ENCODE measurements around the gene WARS2.
"Not testable (repeated sequence)": the region's sequence is repeated elsewhere in the genome, so short reads cannot be mapped to it uniquely, and the experiment has no call there.

The WARS2 gene

GRCh38 chr1:119140177-119141019 lies at the start of gene WARS2:
Gene WARS2, minus strand, starts transcription at chr1:119140653. Its CDS starts 9 bp downstream, at chr1:119140644.
- Mint-ChIP-seq H3K4me1 (ENCODE audit: low read depth) (peaks cover 27% of the 10 kb centered on the region), H3K27me3 (ENCODE audit: low read depth) (no peaks in the 10 kb centered on the region), H3K9me3 (no peaks in the 10 kb centered on the region), H3K36me3 (ENCODE audit: low read depth) (peaks cover 8% of the 10 kb centered on the region), H3K27ac (no peak within 1 kb of the TSS), H3K4me3 (no peak within 1 kb of the TSS)

- peaks cover 8% of the 10 kb centered on the region for H3K9me3 Mint-ChIP-seq
- H3K27me3 Mint-ChIP-seq (ENCODE audit: low read depth): no peaks in the 10 kb centered on the region
- no peak overlapping the region for H3K4me3 Mint-ChIP-seq
- H3K27ac Mint-ChIP-seq: no peak overlapping the region
- peaks cover 8% of the 10 kb centered on the region for H3K36me3 Mint-ChIP-seq (ENCODE audit: low read depth)
- peaks cover 2% of the 10 kb centered on the region for H3K4me1 Mint-ChIP-seq (ENCODE audit: low read depth)
Observed at GRCh38 chr1:119188926-119189325, 48.5 kb upstream of the WARS2 start.

GRCh38 chr1:119187416-119187815 lies 47.0 kb upstream of the WARS2 start:
- Mint-ChIP-seq H3K4me3 (no peak overlapping the region), H3K36me3 (ENCODE audit: low read depth) (peaks cover 8% of the 10 kb centered on the region), H3K9me3 (peaks cover 8% of the 10 kb centered on the region), H3K27ac (no peak overlapping the region), H3K4me1 (ENCODE audit: low read depth) (peaks cover 2% of the 10 kb centered on the region), H3K27me3 (ENCODE audit: low read depth) (no peaks in the 10 kb centered on the region)

GRCh38 chr1:119186471-119186870 lies 46.0 kb upstream of the WARS2 start:
- H3K9me3 Mint-ChIP-seq: peaks cover 8% of the 10 kb centered on the region
- H3K27ac Mint-ChIP-seq: no peak overlapping the region
- H3K4me1 Mint-ChIP-seq (ENCODE audit: low read depth): no peaks in the 10 kb centered on the region
- H3K27me3 Mint-ChIP-seq (ENCODE audit: low read depth): no peaks in the 10 kb centered on the region
- no peak overlapping the region for H3K4me3 Mint-ChIP-seq
- H3K36me3 Mint-ChIP-seq (ENCODE audit: low read depth): peaks cover 8% of the 10 kb centered on the region

- Mint-ChIP-seq H3K27ac (no peak overlapping the region), H3K9me3 (peaks cover 8% of the 10 kb centered on the region), H3K27me3 (ENCODE audit: low read depth) (no peaks in the 10 kb centered on the region), H3K4me1 (ENCODE audit: low read depth) (no peaks in the 10 kb centered on the region), H3K4me3 (no peak overlapping the region), H3K36me3 (ENCODE audit: low read depth) (peaks cover 10% of the 10 kb centered on the region)
Observed at GRCh38 chr1:119184972-119185371, 44.5 kb upstream of the WARS2 start.

GRCh38 chr1:119181218-119181617 lies 40.8 kb upstream of the WARS2 start:
- Mint-ChIP-seq H3K27ac (no peak overlapping the region), H3K4me3 (no peak overlapping the region), H3K9me3 (peaks cover 8% of the 10 kb centered on the region), H3K36me3 (ENCODE audit: low read depth) (peaks cover 12% of the 10 kb centered on the region), H3K27me3 (ENCODE audit: low read depth) (no peaks in the 10 kb centered on the region), H3K4me1 (ENCODE audit: low read depth) (no peaks in the 10 kb centered on the region)

GRCh38 chr1:119179051-119179450 lies 38.6 kb upstream of the WARS2 start:
- Mint-ChIP-seq H3K27me3 (ENCODE audit: low read depth) (no peaks in the 10 kb centered on the region), H3K4me3 (no peak overlapping the region), H3K4me1 (ENCODE audit: low read depth) (no peaks in the 10 kb centered on the region), H3K36me3 (ENCODE audit: low read depth) (peaks cover 15% of the 10 kb centered on the region), H3K9me3 (peaks cover 8% of the 10 kb centered on the region), H3K27ac (no peak overlapping the region)

GRCh38 chr1:119172927-119173326 lies 32.5 kb upstream of the WARS2 start:
- not testable (repeated sequence) for H3K4me3 Mint-ChIP-seq; H3K27me3 Mint-ChIP-seq (ENCODE audit: low read depth); H3K9me3 Mint-ChIP-seq; H3K27ac Mint-ChIP-seq; H3K4me1 Mint-ChIP-seq (ENCODE audit: low read depth)
- peaks cover 21% of the 10 kb centered on the region for H3K36me3 Mint-ChIP-seq (ENCODE audit: low read depth)

- not testable (repeated sequence) for H3K27me3 Mint-ChIP-seq (ENCODE audit: low read depth); H3K4me3 Mint-ChIP-seq; H3K9me3 Mint-ChIP-seq; H3K4me1 Mint-ChIP-seq (ENCODE audit: low read depth); H3K27ac Mint-ChIP-seq
- H3K36me3 Mint-ChIP-seq (ENCODE audit: low read depth): peaks cover 19% of the 10 kb centered on the region
Observed at GRCh38 chr1:119171381-119172010, 31.0 kb upstream of the WARS2 start.

- Mint-ChIP-seq H3K4me1 (ENCODE audit: low read depth) (no peaks in the 10 kb centered on the region), H3K9me3 (no peaks in the 10 kb centered on the region), H3K4me3 (no peak overlapping the region)
Observed at GRCh38 chr1:119163396-119163795, 22.9 kb upstream of the WARS2 start.

GRCh38 chr1:119160866-119161265 lies 20.4 kb upstream of the WARS2 start:
- Mint-ChIP-seq H3K9me3 (peaks cover 2% of the 10 kb centered on the region), H3K4me3 (no peak overlapping the region), H3K36me3 (ENCODE audit: low read depth) (peaks cover 30% of the 10 kb centered on the region)

More at GRCh38 chr1:119163396-119163795, 22.9 kb upstream of the WARS2 start:
- H3K27me3 Mint-ChIP-seq (ENCODE audit: low read depth): no peaks in the 10 kb centered on the region
- H3K27ac Mint-ChIP-seq: no peak overlapping the region
- peaks cover 18% of the 10 kb centered on the region for H3K36me3 Mint-ChIP-seq (ENCODE audit: low read depth)

GRCh38 chr1:119160409-119160808 lies 20.0 kb upstream of the WARS2 start:
- H3K9me3 Mint-ChIP-seq: peaks cover 5% of the 10 kb centered on the region
- H3K36me3 Mint-ChIP-seq (ENCODE audit: low read depth): peaks cover 33% of the 10 kb centered on the region
- no peak overlapping the region for H3K27ac Mint-ChIP-seq
- H3K4me3 Mint-ChIP-seq: no peak overlapping the region
- no peaks in the 10 kb centered on the region for H3K27me3 Mint-ChIP-seq (ENCODE audit: low read depth)
- H3K4me1 Mint-ChIP-seq (ENCODE audit: low read depth): no peaks in the 10 kb centered on the region

More at GRCh38 chr1:119160866-119161265, 20.4 kb upstream of the WARS2 start:
- Mint-ChIP-seq H3K27me3 (ENCODE audit: low read depth) (no peaks in the 10 kb centered on the region), H3K4me1 (ENCODE audit: low read depth) (no peaks in the 10 kb centered on the region), H3K27ac (no peak overlapping the region)

- no peak overlapping the region for H3K4me3 Mint-ChIP-seq
- no peaks in the 10 kb centered on the region for H3K27me3 Mint-ChIP-seq (ENCODE audit: low read depth)
- no peaks in the 10 kb centered on the region for H3K4me1 Mint-ChIP-seq (ENCODE audit: low read depth)
- H3K27ac Mint-ChIP-seq: no peak overlapping the region
- H3K9me3 Mint-ChIP-seq: peaks cover 5% of the 10 kb centered on the region
- peaks cover 37% of the 10 kb centered on the region for H3K36me3 Mint-ChIP-seq (ENCODE audit: low read depth)
Observed at GRCh38 chr1:119159966-119160365, 19.5 kb upstream of the WARS2 start.

GRCh38 chr1:119159111-119159510 lies 18.7 kb upstream of the WARS2 start:
- H3K4me1 Mint-ChIP-seq (ENCODE audit: low read depth): no peaks in the 10 kb centered on the region
- peaks cover 40% of the 10 kb centered on the region for H3K36me3 Mint-ChIP-seq (ENCODE audit: low read depth)
- no peaks in the 10 kb centered on the region for H3K27me3 Mint-ChIP-seq (ENCODE audit: low read depth)
- H3K4me3 Mint-ChIP-seq: no peak overlapping the region
- H3K27ac Mint-ChIP-seq: no peak overlapping the region
- H3K9me3 Mint-ChIP-seq: peaks cover 8% of the 10 kb centered on the region

- not testable (repeated sequence) for H3K4me1 Mint-ChIP-seq (ENCODE audit: low read depth); H3K27me3 Mint-ChIP-seq (ENCODE audit: low read depth); H3K4me3 Mint-ChIP-seq; H3K27ac Mint-ChIP-seq
- Mint-ChIP-seq H3K36me3 (ENCODE audit: low read depth) (peaks cover 52% of the 10 kb centered on the region), H3K9me3 (peaks cover 11% of the 10 kb centered on the region)
Observed at GRCh38 chr1:119156761-119157160, 16.3 kb upstream of the WARS2 start.
